MM.1S (cell line): ENCODE measurements around the gene DUSP8.

Experiments used
- DNase-seq: peaks from one replicate; pipeline ENCODE4 v3.0.0-alpha.2; 2015
- H2AFZ ChIP-seq: fragments of 300-600 bp; sonication (generic); 2 replicates; pipeline ENCODE4 v1.6.0; 2016; ENCODE audit warnings: antibody characterized with exemption, low read length
- H3F3A ChIP-seq: fragments of 300-600 bp; sonication (generic); 2 replicates; pipeline ENCODE4 v1.6.1; 2016; ENCODE audit warnings: mild to moderate bottlenecking, antibody characterized with exemption, low read length, moderate library complexity, mixed read lengths; ENCODE audit not compliant: insufficient read depth
- H3K27ac ChIP-seq: fragments of 300-600 bp; sonication (generic); 2 replicates; pipeline ENCODE4 v1.5.1; 2016; ENCODE audit warnings: mild to moderate bottlenecking, low read length
- H3K27me3 ChIP-seq: fragments of 300-600 bp; sonication (generic); replicated peaks from 2 replicates; pipeline ENCODE4 v1.6.0; 2016; ENCODE audit warnings: low read length; ENCODE audit not compliant: insufficient read depth
- H3K36me3 ChIP-seq: fragments of 300-600 bp; sonication (generic); replicated peaks from 2 replicates; pipeline ENCODE4 v1.6.1; 2016; ENCODE audit warnings: mild to moderate bottlenecking, low read length, mixed read lengths; ENCODE audit not compliant: insufficient read depth
- H3K4me1 ChIP-seq: fragments of 300-600 bp; sonication (generic); 2 replicates; pipeline ENCODE4 v1.6.1; 2016; ENCODE audit warnings: low read length, mixed read lengths
- H3K4me2 ChIP-seq: fragments of 300-600 bp; sonication (generic); 2 replicates; pipeline ENCODE4 v1.6.0; 2016; ENCODE audit warnings: low read depth, low read length
- H3K4me3 ChIP-seq: fragments of 300-600 bp; sonication (generic); 2 replicates; pipeline ENCODE4 v1.5.1; 2016; ENCODE audit warnings: low read length, mixed read lengths
- H3K79me2 ChIP-seq: fragments of 300-600 bp; sonication (generic); 2 replicates; pipeline ENCODE4 v1.6.1; 2016; ENCODE audit warnings: mixed run types, low read length, mixed read lengths
- H3K9ac ChIP-seq: fragments of 300-600 bp; sonication (generic); 2 replicates; pipeline ENCODE4 v1.6.1; 2016; ENCODE audit warnings: low read length, mixed read lengths
- H3K9me2 ChIP-seq: fragments of 300-600 bp; sonication (generic); replicated peaks from 2 replicates; pipeline ENCODE4 v1.6.1; 2016; ENCODE audit warnings: mild to moderate bottlenecking, low read length, mixed read lengths; ENCODE audit not compliant: insufficient read depth
- H3K9me3 ChIP-seq: fragments of 300-600 bp; sonication (generic); replicated peaks from 2 replicates; pipeline ENCODE4 v1.6.1; 2016; ENCODE audit warnings: mild to moderate bottlenecking, low read length, mixed read lengths; ENCODE audit not compliant: insufficient read depth
- H4K20me1 ChIP-seq: fragments of 300-600 bp; sonication (generic); 2 replicates; pipeline ENCODE4 v1.6.1; 2016; ENCODE audit warnings: mild to moderate bottlenecking, low read length, moderate library complexity, mixed read lengths; ENCODE audit not compliant: insufficient read depth
- CTCF ChIP-seq: fragments of 300-600 bp; sonication (generic); IDR thresholded peaks from 2 replicates; pipeline ENCODE4 v1.5.1; 2016; ENCODE audit warnings: antibody characterized with exemption, low read length, mixed read lengths
- EZH2 ChIP-seq: fragments of 300-600 bp; sonication (generic); optimal IDR thresholded peaks from 2 replicates; pipeline ENCODE3; 2017; ENCODE audit warnings: low read depth, mild to moderate bottlenecking, antibody characterized with exemption, low read length, mixed read lengths
- EZH2phosphoT487 ChIP-seq: fragments of 300-600 bp; sonication (generic); IDR thresholded peaks from 2 replicates; pipeline ENCODE4 v1.6.1; 2018; ENCODE audit warnings: antibody characterized with exemption, low read length

DUSP8 gene

GRCh38 chr11:1523779-1524178 is 48.3 kb downstream of the DUSP8 start:
- Histone ChIP-seq H3K79me2 (peaks cover 43% of the 10 kb centered on the region), H3K36me3 (no peaks in the 10 kb centered on the region), H3K9ac (no peak overlapping the region), H3K9me3 (no peaks in the 10 kb centered on the region), H3K4me2 (no peak overlapping the region), H4K20me1 (no peaks in the 10 kb centered on the region), H3K27ac (no peak overlapping the region), H3F3A (no peaks in the 10 kb centered on the region), H3K4me1 (no peaks in the 10 kb centered on the region), H3K4me3 (no peak overlapping the region), H3K27me3 (no peaks in the 10 kb centered on the region), H3K9me2 (no peaks in the 10 kb centered on the region), H2AFZ (no peak overlapping the region)
- no peak for DNase-seq
- no peak for TF ChIP-seq EZH2
- no peak for TF ChIP-seq EZH2phosphoT487
- TF ChIP-seq CTCF = no peak

- H3K79me2 ChIP-seq = peaks cover 38% of the 10 kb centered on the region
These were observed 49.0 kb downstream of the DUSP8 start for GRCh38 chr11:1523077-1523476.

GRCh38 chr11:1522081-1522424 is 50.0 kb downstream of the DUSP8 start:
- Histone ChIP-seq H3F3A (no peaks in the 10 kb centered on the region), H4K20me1 (no peaks in the 10 kb centered on the region), H3K4me1 (no peaks in the 10 kb centered on the region), H3K27ac (no peak overlapping the region), H3K36me3 (no peaks in the 10 kb centered on the region), H3K4me3 (no peak overlapping the region), H3K9me3 (no peaks in the 10 kb centered on the region), H2AFZ (no peak overlapping the region), H3K9me2 (no peaks in the 10 kb centered on the region), H3K79me2 (peaks cover 39% of the 10 kb centered on the region), H3K9ac (no peak overlapping the region), H3K4me2 (no peak overlapping the region), H3K27me3 (no peaks in the 10 kb centered on the region)
- DNase-seq = no peak
- TF ChIP-seq CTCF = no peak
- no peak for TF ChIP-seq EZH2
- TF ChIP-seq EZH2phosphoT487 = no peak

More at GRCh38 chr11:1523077-1523476, 49.0 kb downstream of the DUSP8 start:
- no peak for DNase-seq
- no peaks in the 10 kb centered on the region for H4K20me1 ChIP-seq
- H3K4me3 ChIP-seq = no peak overlapping the region
- no peak overlapping the region for H3K9ac ChIP-seq
- H3K9me3 ChIP-seq = no peaks in the 10 kb centered on the region
- H3K9me2 ChIP-seq = no peaks in the 10 kb centered on the region
- H2AFZ ChIP-seq = no peak overlapping the region
- TF ChIP-seq CTCF (no peak), EZH2 (no peak), EZH2phosphoT487 (no peak)
- H3F3A ChIP-seq = no peaks in the 10 kb centered on the region
- no peaks in the 10 kb centered on the region for H3K27me3 ChIP-seq
- no peak overlapping the region for H3K27ac ChIP-seq
- H3K4me2 ChIP-seq = no peak overlapping the region
- no peaks in the 10 kb centered on the region for H3K4me1 ChIP-seq
- H3K36me3 ChIP-seq = no peaks in the 10 kb centered on the region
